Activated gamma-delta T cell treated with anti-CD3 and anti-CD28 coated beads, Interleukin-2, amount 50 U/mL, for 16 hours (primary cell): ENCODE results near the gene SNRNP25.
"Not testable (repeated sequence)": the region's sequence is repeated elsewhere in the genome, so short reads cannot be mapped to it uniquely, and the experiment has no call there.

Experiments used
- DNase-seq: peaks from one replicate; pipeline ENCODE4 v3.0.0-alpha.2; 2020; ENCODE audit warnings: low read depth

Gene SNRNP25

GRCh38 chr16:42069-42457 lies 11.6 kb upstream of the SNRNP25 start:
- DNase-seq = no peak

DNA sequence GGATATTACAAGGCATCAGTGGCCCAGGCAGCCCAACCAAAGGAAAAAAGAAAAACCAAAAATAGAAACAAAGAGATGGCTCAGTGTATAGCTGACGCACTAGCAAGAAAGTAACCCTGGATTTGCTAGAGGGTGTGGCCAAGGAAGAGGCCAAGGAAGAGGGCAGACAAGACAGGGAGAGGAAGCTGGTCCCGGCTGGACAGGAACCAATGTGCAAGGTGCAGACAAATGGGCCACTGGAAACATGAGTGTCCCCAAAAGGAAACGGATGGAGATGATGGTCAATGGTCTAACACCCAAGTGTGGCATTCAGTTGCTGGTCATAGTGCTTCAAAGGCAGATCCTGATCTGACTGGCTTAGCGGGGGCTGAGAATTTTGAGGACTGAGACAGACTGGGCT lies 10.9 kb upstream of the SNRNP25 start:
- DNase-seq = no peak

DNA sequence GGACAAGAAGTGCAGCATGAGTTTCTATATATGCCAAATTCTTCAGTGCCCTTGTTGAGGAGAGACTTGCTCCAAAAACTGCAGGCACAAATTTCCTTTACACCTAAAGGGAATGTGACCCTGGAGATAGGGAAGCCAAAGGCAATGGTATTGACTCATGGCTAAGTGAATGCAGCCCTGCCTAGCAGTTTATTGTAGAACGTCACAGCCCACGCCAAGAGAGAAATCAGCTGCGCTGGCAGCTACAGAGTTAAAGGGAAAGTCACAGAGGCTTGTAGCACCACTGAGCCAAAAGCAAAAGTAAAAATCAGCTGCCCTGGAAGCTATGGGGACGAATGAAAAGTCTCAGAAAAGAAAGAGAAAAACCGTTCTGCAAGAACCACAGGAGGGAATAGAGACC lies 10.3 kb upstream of the SNRNP25 start:
- no peak for DNase-seq

DNA sequence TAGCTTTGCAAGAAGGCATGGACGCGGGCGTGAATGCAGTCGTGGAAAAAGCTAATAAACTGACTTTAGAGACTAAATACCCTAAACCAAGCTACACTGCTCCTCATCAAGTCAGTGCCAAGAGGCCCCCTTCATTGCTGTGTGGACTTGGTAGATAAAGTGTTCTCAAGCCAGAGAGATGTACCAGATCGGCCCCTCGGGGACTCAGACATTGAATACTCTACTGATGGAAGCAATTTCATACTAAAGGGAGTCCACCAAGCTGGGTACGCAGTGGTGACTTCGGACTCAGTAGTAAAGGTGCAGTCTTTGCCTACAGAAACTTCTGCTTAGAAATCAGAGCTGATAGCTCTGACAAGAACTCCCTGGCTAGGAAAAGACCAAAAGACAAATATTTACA lies 9.0 kb upstream of the SNRNP25 start:
- no peak for DNase-seq

- DNase-seq = no peak
These were observed 8.2 kb upstream of the SNRNP25 start for GRCh38 chr16:45454-45853.

DNA sequence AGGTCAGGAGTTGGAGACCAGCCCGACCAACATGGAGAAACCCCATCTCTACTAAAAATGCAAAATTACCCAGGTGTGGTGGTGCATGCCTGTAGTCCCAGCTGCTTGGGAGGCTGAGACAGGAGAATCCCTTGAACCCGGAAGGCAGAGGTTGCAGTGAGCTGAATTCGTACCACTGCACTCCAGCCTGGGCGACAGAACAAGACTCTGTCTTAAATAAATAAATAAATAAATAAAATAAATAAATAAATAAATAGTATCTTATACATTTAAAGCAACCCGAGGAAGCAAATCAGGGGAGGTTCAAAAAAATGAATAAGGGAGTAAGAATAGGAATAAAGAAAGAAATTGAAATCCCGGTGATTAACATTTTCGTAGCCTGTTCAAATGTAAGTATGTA lies 7.1 kb upstream of the SNRNP25 start:
- DNase-seq = not testable (repeated sequence)

GRCh38 chr16:47234-47633 lies 6.4 kb upstream of the SNRNP25 start:
- no peak for DNase-seq

DNA sequence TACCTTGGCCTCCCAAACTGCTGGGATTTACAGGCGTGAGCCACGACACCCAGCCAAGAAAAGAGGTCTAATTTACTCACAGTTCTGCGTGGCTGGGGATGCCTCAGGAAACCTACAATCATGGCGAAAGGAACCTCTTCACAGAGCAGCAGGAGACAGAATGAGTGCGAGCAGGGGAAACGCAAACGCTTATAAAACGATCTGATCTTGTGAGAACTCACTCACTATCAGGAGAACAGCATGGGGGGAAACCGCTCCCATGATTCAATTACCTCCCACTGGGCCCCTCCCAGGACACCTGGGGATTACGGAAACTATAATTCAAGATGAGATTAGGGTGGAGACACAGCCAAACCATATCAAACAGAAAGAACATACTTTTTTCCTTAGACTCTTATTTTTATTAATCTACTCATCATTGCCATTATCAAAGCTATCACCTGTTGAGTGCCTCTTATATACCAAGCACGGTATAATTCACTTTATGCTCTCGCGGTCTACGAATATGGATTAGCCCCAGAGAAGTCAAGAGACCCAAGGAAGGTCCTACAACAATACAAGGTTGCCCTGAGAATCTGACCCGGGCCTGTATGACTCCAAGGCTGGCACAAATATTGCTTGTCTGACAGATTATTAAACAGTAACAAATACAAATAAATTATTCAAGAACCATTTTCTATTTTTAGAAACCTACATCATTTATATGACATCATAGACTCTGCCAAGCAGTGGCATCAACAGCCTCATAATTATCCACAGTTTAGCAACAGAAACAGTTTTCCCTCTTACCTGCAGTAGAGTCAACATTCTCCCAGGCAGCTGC lies 2.6 kb upstream of the SNRNP25 start:
- DNase-seq = no peak

- no peak for DNase-seq
These were observed 581 bp downstream of the SNRNP25 start for GRCh38 chr16:54237-54581.

DNA sequence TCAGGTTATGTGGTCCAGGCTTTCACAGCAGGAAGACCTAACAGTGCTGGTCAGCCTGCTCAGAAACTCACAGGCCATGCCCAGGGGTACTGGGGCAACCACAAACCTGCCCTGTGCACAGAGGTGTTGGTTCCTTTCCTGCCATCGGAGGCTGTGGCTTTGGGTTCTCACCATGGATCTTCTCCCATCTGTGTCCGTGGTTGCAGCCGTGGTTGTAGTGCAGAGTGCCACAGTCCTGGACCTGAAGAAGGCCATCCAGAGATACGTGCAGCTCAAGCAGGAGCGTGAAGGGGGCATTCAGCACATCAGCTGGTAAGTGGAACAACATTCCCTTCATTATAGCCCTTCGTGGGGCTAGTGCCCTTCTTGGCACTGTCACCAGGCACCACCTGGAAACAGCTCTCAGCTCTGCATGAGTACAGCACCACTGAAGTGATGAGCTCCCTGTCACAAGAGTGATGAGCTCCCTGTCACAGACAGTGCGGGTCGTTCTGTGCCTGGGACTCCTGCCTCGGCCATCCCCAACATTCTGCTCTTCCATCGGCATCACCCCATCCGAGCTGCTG lies 2.0 kb downstream of the SNRNP25 start:
- no peak for DNase-seq

DNA sequence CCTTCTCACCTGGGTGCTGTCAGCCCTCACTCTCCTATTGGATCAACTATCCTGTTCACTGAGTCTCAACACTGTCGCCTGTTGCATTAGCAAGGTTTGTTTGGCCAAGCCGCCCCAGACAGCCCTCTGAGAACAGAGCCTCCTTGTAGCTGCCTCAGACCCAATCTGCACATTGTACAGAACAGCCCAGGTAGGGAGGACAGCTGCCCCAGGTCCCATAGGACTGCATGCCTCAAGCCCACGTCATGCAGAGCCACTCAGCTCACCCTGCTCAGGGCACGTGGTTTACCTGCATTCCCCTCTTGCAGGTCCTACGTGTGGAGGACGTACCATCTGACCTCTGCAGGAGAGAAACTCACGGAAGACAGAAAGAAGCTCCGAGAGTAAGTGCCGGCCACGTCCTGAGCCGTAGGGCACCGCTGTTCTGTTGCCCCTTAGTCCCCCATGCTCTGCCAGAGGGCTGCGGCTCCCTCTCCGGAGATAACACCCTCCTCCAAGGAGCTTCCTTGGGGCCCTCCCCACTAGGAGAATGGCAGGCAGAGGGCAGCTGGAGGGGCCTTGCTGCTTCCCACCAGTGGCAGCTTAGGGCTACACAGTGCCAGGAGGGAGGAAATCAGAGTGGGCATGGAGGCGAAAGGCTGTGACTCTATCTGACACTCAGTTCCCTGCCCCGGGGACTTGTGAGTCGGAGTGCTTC lies 2.8 kb downstream of the SNRNP25 start:
- DNase-seq = no peak

GRCh38 chr16:57711-58110 lies 4.1 kb downstream of the SNRNP25 start:
- no peak for DNase-seq

GRCh38 chr16:58491-59439 lies 5.1 kb downstream of the SNRNP25 start:
- no peak for DNase-seq

DNA sequence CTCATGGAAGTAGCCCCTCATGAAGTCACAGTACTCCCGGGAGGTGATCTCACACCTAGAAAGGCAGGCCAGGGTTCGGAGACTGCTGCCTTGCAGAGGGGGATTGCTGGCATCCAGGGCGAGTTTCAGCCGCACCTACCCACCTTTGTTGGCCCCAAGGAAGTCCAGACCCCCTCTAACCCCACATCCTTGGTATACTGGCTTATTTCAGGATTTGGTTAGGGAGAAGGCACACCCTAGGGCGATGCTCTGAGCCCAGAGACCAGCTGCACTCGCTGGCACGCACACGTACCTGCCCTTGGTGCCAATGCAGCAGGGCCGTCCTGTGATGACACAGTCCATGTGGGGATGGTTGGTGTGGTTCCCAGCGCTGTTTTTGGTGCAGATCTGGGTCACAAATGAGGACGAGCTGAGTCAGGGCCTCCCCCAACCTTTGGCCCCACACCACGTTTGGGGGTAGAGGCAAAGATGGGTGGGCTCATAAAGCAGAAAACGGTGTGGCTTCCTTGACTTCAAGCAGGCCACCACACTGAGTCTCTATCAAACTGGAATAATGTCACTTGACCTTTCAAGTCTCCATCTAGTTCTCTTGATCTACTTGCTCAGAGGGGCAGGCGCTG lies 5.9 kb downstream of the SNRNP25 start:
- no peak for DNase-seq

DNA sequence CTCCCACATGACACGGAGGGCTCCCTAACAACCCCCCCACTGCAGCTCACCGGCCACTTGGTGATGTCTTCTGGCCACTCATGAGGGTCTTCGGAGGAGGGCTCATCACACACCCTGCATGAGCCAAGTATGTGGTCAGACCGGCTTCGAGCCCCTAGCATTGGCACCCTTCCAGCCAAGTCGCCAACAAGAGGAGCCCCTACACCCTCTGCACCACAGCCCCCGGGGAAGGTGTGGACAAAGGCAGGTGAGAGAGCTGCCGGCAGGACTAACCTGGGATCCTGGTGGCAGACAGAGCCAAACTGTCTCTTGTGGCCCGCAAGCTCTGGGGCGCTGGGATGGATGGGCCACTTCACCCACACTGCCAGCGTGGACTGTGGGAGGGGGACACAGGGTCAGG lies 6.5 kb downstream of the SNRNP25 start:
- no peak for DNase-seq

DNA sequence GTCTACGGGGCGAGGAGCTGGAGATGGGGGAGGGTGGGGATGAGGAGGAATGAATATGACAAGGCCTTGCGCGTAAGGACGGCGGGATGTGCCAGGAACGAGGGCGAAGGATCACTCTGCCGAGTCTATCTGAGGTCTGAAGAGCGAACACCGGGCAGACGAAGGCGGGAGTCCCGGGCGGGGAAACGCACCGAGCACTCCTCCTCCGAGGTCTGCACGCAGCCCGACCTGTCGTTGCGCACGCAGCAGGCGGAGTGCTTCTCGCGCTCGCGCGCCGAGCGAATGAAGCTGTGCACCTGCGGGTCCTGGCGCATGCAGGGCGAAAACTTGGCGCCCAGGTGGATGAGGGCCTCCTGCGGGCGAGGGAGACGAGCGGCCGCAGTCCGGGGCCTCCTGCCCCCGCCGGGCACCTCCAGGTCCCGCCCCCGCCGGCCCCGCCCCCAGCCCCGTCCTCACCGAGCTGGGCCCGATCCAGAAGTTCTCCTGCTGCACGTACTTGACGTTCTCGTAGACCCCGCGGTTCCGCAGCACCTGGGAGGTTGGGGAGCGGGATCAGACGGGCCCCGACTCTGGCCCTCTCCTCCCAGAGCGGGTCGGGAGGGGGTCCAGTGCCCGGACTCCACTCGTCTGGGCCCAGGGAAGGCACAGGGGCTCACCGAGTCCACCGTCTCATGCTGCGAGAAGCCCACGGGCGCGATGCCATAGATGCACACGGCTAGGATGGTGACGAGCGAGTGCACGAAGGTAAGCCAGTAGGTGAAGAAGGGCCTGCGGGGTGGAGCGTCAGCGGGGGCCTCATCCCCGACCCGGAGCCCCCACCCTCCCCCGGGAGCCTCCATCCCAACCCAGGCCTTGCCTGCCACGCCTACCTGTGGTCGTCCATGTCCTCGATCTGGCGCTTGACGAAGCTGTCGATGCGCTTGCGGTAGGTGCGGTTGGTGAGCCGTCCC lies 7.6 kb downstream of the SNRNP25 start:
- DNase-seq = no peak

- DNase-seq = no peak
These were observed 8.3 kb downstream of the SNRNP25 start for GRCh38 chr16:61879-62281.

GRCh38 chr16:62283-62967 lies 8.8 kb downstream of the SNRNP25 start:
- no peak for DNase-seq

GRCh38 chr16:62968-63391 lies 9.4 kb downstream of the SNRNP25 start:
- no peak for DNase-seq

DNA sequence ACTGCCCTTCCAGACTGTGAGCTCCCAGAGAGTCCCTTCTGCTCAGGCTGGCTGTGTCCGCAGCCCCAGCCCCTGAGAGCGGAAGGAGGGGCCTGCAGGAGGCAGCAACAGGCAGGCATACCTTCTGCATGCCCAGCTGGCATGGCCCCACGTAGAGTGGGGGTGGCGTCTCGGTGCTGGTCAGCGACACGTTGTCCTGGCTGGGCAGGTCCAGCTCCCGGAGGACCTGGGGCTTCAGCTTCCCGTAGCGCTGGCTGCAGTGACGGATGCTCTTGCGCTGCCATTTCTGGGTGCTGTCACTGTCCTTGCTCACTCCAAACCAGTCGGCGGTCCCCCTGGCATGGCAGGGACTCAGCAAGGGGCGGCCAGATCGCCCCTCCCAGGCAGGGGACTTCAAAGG lies 9.8 kb downstream of the SNRNP25 start:
- DNase-seq = no peak
